Transverse colon (tissue), 3 donors: Measurements from ENCODE around the gene REN.

ENCODE experiments used
- POLR2A ChIP-seq: fragments of 450-650 bp; IDR thresholded peaks from one replicate; pipeline ENCODE4 v1.6.1; 2016; ENCODE audit warnings: antibody characterized with exemption, mild to moderate bottlenecking, moderate library complexity
- POLR2AphosphoS5 ChIP-seq, 3 donors: sonication (generic); formaldehyde crosslinking; IDR thresholded peaks; one replicate each; pipeline ENCODE4 v1.6.1; 2016; ENCODE audit warnings: antibody characterized with exemption in 3 of 3

- TF ChIP-seq POLR2AphosphoS5 (IDR thresholded peaks at IDR 0.05), result no peak
- TF ChIP-seq POLR2A, result no peak
Measured at GRCh38 chr1:204108312-204109141, 57.6 kb downstream of the REN start.
